Peyer's patch (tissue), 4 donors: ENCODE results near the gene MYOZ1. TPM values are rescaled to one million over a fixed set of nuclear protein-coding genes. Genes with fewer than 3 reads are reported as not detected.
A peak's percentile ranks its signal among the peaks of the same experiment; 100 is the strongest.

ENCODE experiments used
- DNase-seq, 3 donors: peaks; one replicate each; pipeline ENCODE4 v3.0.0-alpha.2; 2017 to 2019
- H3K27ac ChIP-seq, 4 donors: fragments of 200-600 bp; sonication (generic); one replicate each; pipeline ENCODE4 v1.5.1; 2016 to 2019
- H3K27me3 ChIP-seq, 2 donors: fragments of 200-600 bp; sonication (generic); one replicate each; pipeline ENCODE4 v1.5.1; 2019
- H3K36me3 ChIP-seq, 3 donors: fragments of 200-600 bp; sonication (generic); one replicate each; pipeline ENCODE4 v1.5.1; 2016 to 2019
- H3K4me1 ChIP-seq, 4 donors: fragments of 200-600 bp; sonication (generic); one replicate each; pipeline ENCODE4 v1.5.1; 2016 to 2019
- H3K4me3 ChIP-seq, 4 donors: fragments of 200-600 bp; sonication (generic); 1 replicate in 3 of 4; 2 replicates in 1 of 4; pipeline ENCODE4 v1.5.1; 2016 to 2019; ENCODE audit warnings: mild to moderate bottlenecking in 1 of 4
- H3K9me3 ChIP-seq, 4 donors: fragments of 200-600 bp; sonication (generic); one replicate each; pipeline ENCODE4 v1.5.1; 2016 to 2019; ENCODE audit warnings: mild to moderate bottlenecking in 1 of 4
- CTCF ChIP-seq, 6 experiments: fragments of 450-650 bp in 4 of 6; fragments of 200-600 bp in 2 of 6; sonication (generic) in 1 of 6; IDR thresholded peaks; one replicate each; pipeline ENCODE4 v1.5.1; 2017 to 2019; ENCODE audit warnings: antibody characterized with exemption in 6 of 6, mild to moderate bottlenecking in 3 of 6, moderate library complexity in 1 of 6
- POLR2A ChIP-seq, 2 donors: fragments of 450-650 bp; IDR thresholded peaks; one replicate each; pipeline ENCODE4 v1.5.1; 2017; ENCODE audit warnings: antibody characterized with exemption in 2 of 2, mild to moderate bottlenecking in 2 of 2, moderate library complexity in 2 of 2
- total RNA-seq, 4 donors: library from RNA; depleted of rRNA; stranded (reverse); fragments of >200 nt; gene quantifications; one replicate each; pipeline ENCODE4 v1.1.0, GENCODE V29; 2016

The MYOZ1 gene
- total RNA-seq, 4 donors from 2014 or later, result not detected

- no peak for TF ChIP-seq POLR2A (IDR thresholded peaks at IDR 0.05)
- no peaks in the 10 kb centered on the region for H3K36me3 ChIP-seq
- no peak for DNase-seq
- no peaks in the 10 kb centered on the region for H3K4me1 ChIP-seq
- no peak overlapping the region for H3K27ac ChIP-seq
- no peaks in the 10 kb centered on the region for H3K9me3 ChIP-seq
- H3K27me3 ChIP-seq, result no peaks in the 10 kb centered on the region
- H3K4me3 ChIP-seq, result no peak overlapping the region
These were observed 5.5 kb downstream of the MYOZ1 start for GRCh38 chr10:73635781-73636180.

GRCh38 chr10:73634421-73634820 lies 6.9 kb downstream of the MYOZ1 start:
- TF ChIP-seq POLR2A (IDR thresholded peaks at IDR 0.05) (no peak), CTCF (IDR thresholded peaks at IDR 0.05) (no peak)
- DNase-seq, result peak in 1 of 3 donors; percentile 15
- no peaks in the 10 kb centered on the region for H3K27me3 ChIP-seq
- H3K4me1 ChIP-seq, result no peaks in the 10 kb centered on the region
- H3K27ac ChIP-seq, result no peak overlapping the region
- no peak overlapping the region for H3K4me3 ChIP-seq
- no peaks in the 10 kb centered on the region for H3K36me3 ChIP-seq
- H3K9me3 ChIP-seq, result no peaks in the 10 kb centered on the region

- H3K4me3 ChIP-seq, result no peak overlapping the region
- no peaks in the 10 kb centered on the region for H3K36me3 ChIP-seq
- peaks cover 0 to 12% (median 2%) of the 10 kb centered on the region in 4 donors for H3K4me1 ChIP-seq
- H3K27me3 ChIP-seq, result no peaks in the 10 kb centered on the region
- TF ChIP-seq CTCF (IDR thresholded peaks at IDR 0.05), result no peak
- TF ChIP-seq POLR2A (IDR thresholded peaks at IDR 0.05), result no peak
- no peaks in the 10 kb centered on the region for H3K9me3 ChIP-seq
- no peak overlapping the region for H3K27ac ChIP-seq
- DNase-seq, result no peak
These were observed 12.1 kb downstream of the MYOZ1 start for GRCh38 chr10:73629165-73629564.

- H3K4me3 ChIP-seq, result no peak overlapping the region
- no peaks in the 10 kb centered on the region for H3K9me3 ChIP-seq
- peaks cover 0 to 12% (median 2%) of the 10 kb centered on the region in 4 donors for H3K4me1 ChIP-seq
- TF ChIP-seq CTCF (IDR thresholded peaks at IDR 0.05) (no peak), POLR2A (IDR thresholded peaks at IDR 0.05) (no peak)
- peak overlapping the region in 1 of 4 donors; percentile 4 for H3K27ac ChIP-seq
- H3K27me3 ChIP-seq, result no peaks in the 10 kb centered on the region
- no peaks in the 10 kb centered on the region for H3K36me3 ChIP-seq
- peak in 1 of 3 donors; percentile 60 for DNase-seq
These were observed 12.9 kb downstream of the MYOZ1 start for GRCh38 chr10:73628405-73628804.

GRCh38 chr10:73627300-73627699 lies 14.0 kb downstream of the MYOZ1 start:
- H3K27ac ChIP-seq, result no peak overlapping the region
- H3K9me3 ChIP-seq, result no peaks in the 10 kb centered on the region
- H3K36me3 ChIP-seq, result no peaks in the 10 kb centered on the region
- no peak overlapping the region for H3K4me3 ChIP-seq
- H3K27me3 ChIP-seq, result no peaks in the 10 kb centered on the region
- no peak for TF ChIP-seq CTCF (IDR thresholded peaks at IDR 0.05)
- no peak for TF ChIP-seq POLR2A (IDR thresholded peaks at IDR 0.05)
- DNase-seq, result peak in 1 of 3 donors; percentile 27
- peaks cover 0 to 12% (median 2%) of the 10 kb centered on the region in 4 donors for H3K4me1 ChIP-seq

- Histone ChIP-seq H3K27ac (peak overlapping the region; percentile 61 to 85 (median 76)), H3K27me3 (no peaks in the 10 kb centered on the region), H3K36me3 (no peaks in the 10 kb centered on the region), H3K4me1 (peaks cover 0 to 12% (median 2%) of the 10 kb centered on the region in 4 donors), H3K4me3 (peak overlapping the region; percentile 67 to 85 (median 84)), H3K9me3 (no peaks in the 10 kb centered on the region)
- TF ChIP-seq POLR2A (IDR thresholded peaks at IDR 0.05) (peak in 1 of 2 donors; percentile 62), CTCF (IDR thresholded peaks at IDR 0.05) (no peak)
- DNase-seq, result peak; percentile 92 to 98 (median 95)
These were observed 15.2 kb downstream of the MYOZ1 start for GRCh38 chr10:73625884-73626752.
